HepG2 (cell line): ENCODE data around the gene THRAP3. TPM values are rescaled to one million over a fixed set of nuclear protein-coding genes. Genes with fewer than 3 reads are reported as not detected.

Experiments used
- ARNTL ChIP-seq: sonication (generic); formaldehyde crosslinking; IDR thresholded peaks from 2 replicates; pipeline ENCODE4 v1.4.0; 2020; ENCODE audit warnings: mild to moderate bottlenecking, missing genetic modification reagents
- ATF7-NPFF ChIP-seq: sonication (generic); formaldehyde crosslinking; IDR thresholded peaks from 2 replicates; pipeline ENCODE4 v1.8.1; 2023; ENCODE audit warnings: mild to moderate bottlenecking, low read depth, missing genetic modification reagents, moderate library complexity
- CEBPG ChIP-seq: IDR thresholded peaks from 2 replicates; pipeline ENCODE4 v1.6.1; 2016
- GATAD2A ChIP-seq: IDR thresholded peaks from 2 replicates; pipeline ENCODE4 v1.6.1; 2016
- JARID2 ChIP-seq: sonication (generic); formaldehyde crosslinking; IDR thresholded peaks from 2 replicates; pipeline ENCODE4 v1.8.1; 2023; ENCODE audit warnings: missing genetic modification reagents, inconsistent platforms; ENCODE audit not compliant: insufficient replicate concordance
- MIER2 ChIP-seq: IDR thresholded peaks from 2 replicates; pipeline ENCODE4 v1.6.1; 2016; ENCODE audit warnings: missing biosample characterization, missing genetic modification reagents
- MIER3 ChIP-seq: IDR thresholded peaks from 2 replicates; pipeline ENCODE4 v1.6.1; 2016; ENCODE audit warnings: missing compliant biosample characterization, borderline replicate concordance
- POLR2AphosphoS5 ChIP-seq: IDR thresholded peaks from 2 replicates; pipeline ENCODE4 v1.6.1; 2012; ENCODE audit warnings: low read depth, low read length
- SOX5 ChIP-seq: IDR thresholded peaks from 2 replicates; pipeline ENCODE4 v1.6.1; 2016; ENCODE audit warnings: borderline replicate concordance
- TBP ChIP-seq: sonication (generic); formaldehyde crosslinking; IDR thresholded peaks from 2 replicates; pipeline ENCODE4 v1.5.0; 2020; ENCODE audit warnings: missing genetic modification reagents
- TSC22D2 ChIP-seq: sonication (generic); formaldehyde crosslinking; IDR thresholded peaks from 2 replicates; pipeline ENCODE4 v1.5.1; 2020; ENCODE audit warnings: missing genetic modification reagents, mild to moderate bottlenecking, borderline replicate concordance
- ZBTB1 ChIP-seq: sonication (generic); formaldehyde crosslinking; IDR thresholded peaks from 2 replicates; pipeline ENCODE4 v1.4.0; 2020; ENCODE audit warnings: missing genetic modification reagents, borderline replicate concordance
- ZMAT5 ChIP-seq: sonication (generic); formaldehyde crosslinking; IDR thresholded peaks from 2 replicates; pipeline ENCODE4 v1.5.0; 2020; ENCODE audit warnings: mild to moderate bottlenecking, low read depth, missing genetic modification reagents, borderline replicate concordance
- ZNF10 ChIP-seq: sonication (generic); formaldehyde crosslinking; IDR thresholded peaks from 2 replicates; pipeline ENCODE4 v1.4.0; 2020; ENCODE audit warnings: mild to moderate bottlenecking, low read depth, missing genetic modification reagents, borderline replicate concordance
- ZNF101 ChIP-seq: sonication (generic); formaldehyde crosslinking; IDR thresholded peaks from 2 replicates; pipeline ENCODE4 v1.4.0; 2020; ENCODE audit warnings: mild to moderate bottlenecking, low read depth, missing genetic modification reagents, borderline replicate concordance
- ZNF232 ChIP-seq: sonication (generic); formaldehyde crosslinking; IDR thresholded peaks from 2 replicates; pipeline ENCODE4 v1.4.0; 2020; ENCODE audit warnings: missing genetic modification reagents, borderline replicate concordance
- ZNF234 ChIP-seq: sonication (generic); formaldehyde crosslinking; conservative IDR thresholded peaks from 2 replicates; pipeline ENCODE4 v1.5.1; 2020; ENCODE audit warnings: mild to moderate bottlenecking, missing genetic modification reagents
- ZNF33B ChIP-seq: sonication (generic); formaldehyde crosslinking; IDR thresholded peaks from 2 replicates; pipeline ENCODE4 v1.5.1; 2020; ENCODE audit warnings: mild to moderate bottlenecking, missing genetic modification reagents
- ZNF501 ChIP-seq: sonication (generic); formaldehyde crosslinking; IDR thresholded peaks from 2 replicates; pipeline ENCODE4 v1.5.1; 2020; ENCODE audit warnings: mild to moderate bottlenecking, moderate library complexity, missing genetic modification reagents
- polyA plus RNA-seq, 8 experiments: library from polyadenylated mRNA; depleted of rRNA in 3 of 8; stranded (reverse) in 7 of 8; unstranded in 1 of 8; fragments of >200 nt; fragmentation: Illumina TruSeq in 4 of 8; extraction: Trizol in 4 of 8; gene quantifications; 2 replicates each; pipeline versions ENCODE4 v1.2.1 to v1.2.3, GENCODE V29; 2011 to 2016; ENCODE audit warnings: low read depth in 4 of 8, missing spikeins in 1 of 8, mixed read lengths in 1 of 8; ENCODE audit not compliant: insufficient read depth in 1 of 8
- total RNA-seq, 5 experiments: library from RNA; depleted of rRNA; stranded (reverse); fragments of >200 nt; fragmentation: Illumina TruSeq; extraction: Trizol; gene quantifications; 2 replicates each; pipeline ENCODE4 v1.2.3, GENCODE V29; 2016; ENCODE audit warnings: low read depth in 1 of 5
- TF ChIP-seq, protein P1 (sequence below): sonication (generic); formaldehyde crosslinking; IDR thresholded peaks from 2 replicates; pipeline ENCODE4 v1.4.0; 2020; ENCODE audit warnings: missing genetic modification reagents
- TF ChIP-seq, protein P2 (sequence below), 2 experiments: sonication (generic) in 1 of 2; formaldehyde crosslinking in 1 of 2; IDR thresholded peaks; 2 replicates each; pipeline versions ENCODE4 v1.4.0 to v1.6.1; 2018 to 2020; ENCODE audit warnings: missing genetic modification reagents in 2 of 2, borderline replicate concordance in 1 of 2, low read depth in 1 of 2, mild to moderate bottlenecking in 1 of 2, missing biosample characterization in 1 of 2
- TF ChIP-seq, protein P3 (sequence below): sonication (generic); formaldehyde crosslinking; IDR thresholded peaks from 2 replicates; pipeline ENCODE4 v1.5.0; 2020; ENCODE audit warnings: missing genetic modification reagents

Gene THRAP3
- total and polyA plus RNA-seq, 2 of the 13 experiments (the other 11 are each of a cell fraction or from before 2014, with no cell fraction given): 45.0 to 92.6 TPM

DNA sequence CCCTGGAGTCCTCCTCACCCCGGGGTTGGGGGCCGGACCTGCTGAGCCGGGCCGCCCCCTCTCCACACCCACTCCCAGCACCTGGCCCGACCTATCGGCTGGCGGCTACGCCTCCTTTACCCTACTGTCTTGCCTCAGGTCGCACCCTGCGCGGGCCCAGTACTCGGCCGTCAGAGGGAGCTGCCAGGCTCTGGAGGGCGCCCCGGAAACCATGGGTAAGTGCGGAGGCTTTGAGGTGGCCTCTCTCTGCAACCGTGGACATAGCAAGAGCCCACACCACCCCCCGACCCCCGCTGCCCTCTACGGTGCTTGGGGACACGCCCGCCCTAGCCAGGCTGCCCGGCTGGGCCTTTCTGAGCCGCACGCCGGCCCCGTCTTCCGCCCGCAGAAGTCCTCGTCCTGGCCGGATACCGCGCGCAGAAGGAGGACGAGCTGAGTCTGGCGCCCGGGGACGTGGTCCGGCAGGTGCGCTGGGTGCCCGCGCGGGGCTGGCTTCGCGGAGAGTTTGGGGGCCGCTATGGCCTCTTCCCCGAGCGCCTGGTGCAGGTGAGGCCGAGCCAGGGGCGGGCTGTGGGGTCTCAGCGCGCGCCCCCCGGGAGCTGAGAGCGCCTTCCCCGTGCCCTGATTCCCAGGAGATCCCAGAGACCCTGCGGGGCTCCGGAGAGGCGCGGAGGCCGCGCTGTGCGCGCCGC lies 82.1 kb downstream of the THRAP3 start, which contains the start of gene SH3D21 (continued):
- TF ChIP-seq, protein P1, sequence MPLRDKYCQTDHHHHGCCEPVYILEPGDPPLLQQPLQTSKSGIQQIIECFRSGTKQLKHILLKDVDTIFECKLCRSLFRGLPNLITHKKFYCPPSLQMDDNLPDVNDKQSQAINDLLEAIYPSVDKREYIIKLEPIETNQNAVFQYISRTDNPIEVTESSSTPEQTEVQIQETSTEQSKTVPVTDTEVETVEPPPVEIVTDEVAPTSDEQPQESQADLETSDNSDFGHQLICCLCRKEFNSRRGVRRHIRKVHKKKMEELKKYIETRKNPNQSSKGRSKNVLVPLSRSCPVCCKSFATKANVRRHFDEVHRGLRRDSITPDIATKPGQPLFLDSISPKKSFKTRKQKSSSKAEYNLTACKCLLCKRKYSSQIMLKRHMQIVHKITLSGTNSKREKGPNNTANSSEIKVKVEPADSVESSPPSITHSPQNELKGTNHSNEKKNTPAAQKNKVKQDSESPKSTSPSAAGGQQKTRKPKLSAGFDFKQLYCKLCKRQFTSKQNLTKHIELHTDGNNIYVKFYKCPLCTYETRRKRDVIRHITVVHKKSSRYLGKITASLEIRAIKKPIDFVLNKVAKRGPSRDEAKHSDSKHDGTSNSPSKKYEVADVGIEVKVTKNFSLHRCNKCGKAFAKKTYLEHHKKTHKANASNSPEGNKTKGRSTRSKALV (CRISPR knock-in tag): peak; percentile 88
- TF ChIP-seq ZNF10 (CRISPR knock-in tag): no peak
- TF ChIP-seq MIER2 (CRISPR knock-in tag): no peak
- TF ChIP-seq ZMAT5: no peak
- no peak for TF ChIP-seq ZNF101
- no peak for TF ChIP-seq MIER3 (CRISPR knock-in tag)
- no peak for TF ChIP-seq TSC22D2 (CRISPR knock-in tag)
- peak; percentile 83 for TF ChIP-seq ZNF501 (CRISPR knock-in tag)
- peak; percentile 44 for TF ChIP-seq POLR2AphosphoS5
- peak; percentile 49 for TF ChIP-seq ARNTL (CRISPR knock-in tag)
- no peak for TF ChIP-seq ZNF234 (CRISPR knock-in tag)
- TF ChIP-seq, protein P2, sequence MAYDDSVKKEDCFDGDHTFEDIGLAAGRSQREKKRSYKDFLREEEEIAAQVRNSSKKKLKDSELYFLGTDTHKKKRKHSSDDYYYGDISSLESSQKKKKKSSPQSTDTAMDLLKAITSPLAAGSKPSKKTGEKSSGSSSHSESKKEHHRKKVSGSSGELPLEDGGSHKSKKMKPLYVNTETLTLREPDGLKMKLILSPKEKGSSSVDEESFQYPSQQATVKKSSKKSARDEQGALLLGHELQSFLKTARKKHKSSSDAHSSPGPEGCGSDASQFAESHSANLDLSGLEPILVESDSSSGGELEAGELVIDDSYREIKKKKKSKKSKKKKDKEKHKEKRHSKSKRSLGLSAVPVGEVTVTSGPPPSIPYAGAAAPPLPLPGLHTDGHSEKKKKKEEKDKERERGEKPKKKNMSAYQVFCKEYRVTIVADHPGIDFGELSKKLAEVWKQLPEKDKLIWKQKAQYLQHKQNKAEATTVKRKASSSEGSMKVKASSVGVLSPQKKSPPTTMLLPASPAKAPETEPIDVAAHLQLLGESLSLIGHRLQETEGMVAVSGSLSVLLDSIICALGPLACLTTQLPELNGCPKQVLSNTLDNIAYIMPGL (CRISPR knock-in tag; IDR thresholded peaks at IDR 0.05; ENCODE audit: borderline replicate concordance in 1 of 2, low read depth in 1 of 2): peak; percentile 12 to 86; a peak in 3 of 4 replicates
- TF ChIP-seq, protein P3, sequence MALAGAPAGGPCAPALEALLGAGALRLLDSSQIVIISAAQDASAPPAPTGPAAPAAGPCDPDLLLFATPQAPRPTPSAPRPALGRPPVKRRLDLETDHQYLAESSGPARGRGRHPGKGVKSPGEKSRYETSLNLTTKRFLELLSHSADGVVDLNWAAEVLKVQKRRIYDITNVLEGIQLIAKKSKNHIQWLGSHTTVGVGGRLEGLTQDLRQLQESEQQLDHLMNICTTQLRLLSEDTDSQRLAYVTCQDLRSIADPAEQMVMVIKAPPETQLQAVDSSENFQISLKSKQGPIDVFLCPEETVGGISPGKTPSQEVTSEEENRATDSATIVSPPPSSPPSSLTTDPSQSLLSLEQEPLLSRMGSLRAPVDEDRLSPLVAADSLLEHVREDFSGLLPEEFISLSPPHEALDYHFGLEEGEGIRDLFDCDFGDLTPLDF (CRISPR knock-in tag): 0 out of 2 replicates have a peak, but pooled peaks have one; percentile 37
- TF ChIP-seq ZNF33B (CRISPR knock-in tag): peak; percentile 76
- TF ChIP-seq ATF7-NPFF (CRISPR knock-in tag): peak; percentile 63; the same call in 1 of the 2 replicates
- no peak for TF ChIP-seq CEBPG
- TF ChIP-seq ZNF232 (CRISPR knock-in tag): peak; percentile 24; the same call in 1 of the 2 replicates
- TF ChIP-seq ZBTB1 (CRISPR knock-in tag): no peak
- TF ChIP-seq SOX5 (CRISPR knock-in tag): no peak
- peak; percentile 43; the same call in 1 of the 2 replicates for TF ChIP-seq TBP (CRISPR knock-in tag)
- no peak for TF ChIP-seq JARID2 (CRISPR knock-in tag)
- peak; percentile 29; the same call in 1 of the 2 replicates for TF ChIP-seq GATAD2A (CRISPR knock-in tag)
